CD4-positive, alpha-beta T cell treated with Interferon gamma for 1 hour (primary cell): ENCODE data around the gene XAB2.

Experiments
- DNase-seq: peaks from one replicate; pipeline ENCODE4 v3.0.0-alpha.2; 2020

Gene XAB2

DNA sequence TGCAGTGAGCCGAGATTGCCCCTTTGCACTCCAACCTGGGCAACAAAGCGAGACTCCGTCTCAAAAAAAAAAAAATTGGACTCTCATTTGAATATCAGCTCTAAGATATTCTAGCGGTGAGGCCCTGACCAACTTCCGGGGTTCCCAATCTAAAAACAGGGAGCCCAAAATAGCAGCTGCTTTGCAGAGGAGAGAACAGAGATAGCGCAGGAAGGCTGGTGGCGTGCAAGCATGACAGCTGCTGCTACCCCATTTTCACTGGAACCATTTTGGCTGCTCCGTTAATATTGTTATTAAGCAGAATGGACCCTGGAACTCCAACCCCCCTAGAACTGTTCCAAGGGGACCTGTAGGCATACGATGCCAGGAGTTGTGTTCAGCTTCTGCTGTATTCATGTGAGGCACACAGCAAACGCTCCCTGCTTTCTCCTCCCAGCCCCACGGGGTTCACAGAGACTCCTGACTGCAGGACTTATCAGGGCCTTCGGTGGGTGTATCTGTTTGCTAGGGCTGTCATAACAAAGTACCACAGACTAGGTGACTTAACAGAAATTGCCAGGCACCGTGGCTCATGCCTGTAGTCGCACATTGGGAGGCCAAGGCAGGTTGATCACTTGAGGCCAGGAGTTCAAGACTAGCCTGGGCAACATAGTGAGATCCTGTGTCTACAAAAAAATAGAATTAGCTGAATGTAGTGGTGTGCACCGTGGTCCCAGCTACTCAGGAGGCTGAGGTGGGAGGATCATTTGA, 19.1 kb upstream of the XAB2 start:
- no peak for DNase-seq

DNA sequence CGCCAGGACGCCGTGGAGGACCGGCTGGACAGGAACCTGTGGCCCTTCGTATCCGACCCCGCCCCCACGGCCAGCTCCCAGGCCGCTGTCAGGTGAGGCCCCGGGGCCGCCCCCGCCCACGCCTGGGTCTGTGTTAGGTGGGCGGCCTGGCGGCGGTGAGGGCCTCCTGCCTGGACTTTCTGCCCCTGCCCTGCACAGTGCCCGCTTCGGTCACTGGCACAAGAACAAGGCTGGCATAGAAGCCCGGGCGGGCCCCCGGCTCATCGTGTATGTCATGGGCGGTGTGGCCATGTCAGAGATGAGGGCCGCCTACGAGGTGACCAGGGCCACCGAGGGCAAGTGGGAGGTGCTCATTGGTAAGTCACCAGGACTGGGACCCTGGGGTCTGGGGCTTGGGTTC, 17.8 kb upstream of the XAB2 start:
- DNase-seq: no peak

DNA sequence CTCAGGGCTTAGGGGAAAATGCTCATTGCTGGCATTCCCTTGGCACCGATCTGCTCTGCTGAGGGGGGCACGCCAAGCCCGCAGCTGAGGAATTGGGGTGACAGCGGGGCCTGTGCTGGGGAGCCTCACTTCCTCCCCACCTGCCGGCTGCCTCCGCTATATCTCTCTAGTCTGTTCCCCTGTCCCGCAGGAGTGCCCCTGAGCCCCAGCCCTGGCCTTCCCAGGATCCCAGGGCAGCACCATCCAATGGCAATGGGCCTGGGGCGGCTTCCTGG, 17.0 kb upstream of the XAB2 start:
- no peak for DNase-seq

DNA sequence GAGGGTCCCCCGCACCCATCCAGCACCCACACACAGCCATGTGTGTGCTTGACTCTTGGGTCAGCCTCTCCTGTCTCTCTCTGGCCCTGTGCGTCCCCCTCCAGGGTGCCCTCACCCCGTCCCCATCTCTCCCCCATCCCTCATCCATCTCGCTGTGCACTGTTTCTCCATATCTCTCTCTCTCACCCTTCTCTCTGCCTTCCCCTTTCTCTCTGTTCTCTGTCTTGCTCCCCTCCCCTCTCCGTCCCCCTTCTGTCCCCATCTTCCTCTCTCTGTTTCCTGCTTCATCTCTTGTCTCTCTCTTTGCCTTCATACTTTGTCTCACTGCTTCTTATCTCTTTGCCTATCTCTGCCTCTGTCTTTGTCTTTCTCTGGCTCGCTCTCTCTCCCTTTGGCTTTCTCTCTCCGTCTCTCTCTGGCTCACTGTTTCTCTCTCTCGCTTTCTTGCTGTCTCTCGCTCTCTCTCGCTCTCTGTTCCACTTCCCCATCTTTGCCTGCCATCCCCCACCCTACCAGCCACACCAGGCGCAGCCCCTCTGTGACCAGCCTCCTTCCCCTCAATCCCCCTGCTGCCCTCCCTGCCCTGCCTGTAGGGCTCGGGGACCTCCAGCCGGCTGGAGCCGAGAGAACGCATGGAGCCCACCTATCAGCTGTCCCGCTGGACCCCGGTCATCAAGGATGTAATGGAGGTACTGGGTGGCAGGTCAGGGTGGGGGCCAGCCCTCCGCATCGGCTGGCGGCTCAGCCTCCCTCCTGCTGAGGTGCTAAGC, 16.5 kb upstream of the XAB2 start:
- DNase-seq: no peak

DNA sequence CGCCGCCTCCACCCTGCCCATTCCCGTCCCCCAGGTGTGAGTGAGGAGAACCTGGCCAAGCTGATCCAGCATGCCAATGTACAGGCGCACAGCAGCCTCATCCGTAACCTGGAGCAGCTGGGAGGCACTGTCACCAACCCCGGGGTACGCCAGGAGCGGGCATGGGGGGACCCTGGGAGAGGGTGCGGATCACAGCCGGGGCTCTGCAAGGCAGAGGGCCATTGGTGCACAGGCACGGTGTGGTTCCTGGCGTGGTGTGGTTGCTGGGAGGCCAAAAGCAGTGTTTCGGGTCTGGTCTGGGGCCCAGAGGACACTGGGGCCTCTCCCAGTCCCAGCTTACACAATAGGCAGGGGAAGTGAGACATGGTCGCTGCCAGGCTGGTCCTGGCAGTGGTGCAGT, 15.8 kb upstream of the XAB2 start:
- DNase-seq: peak; percentile 24

DNA sequence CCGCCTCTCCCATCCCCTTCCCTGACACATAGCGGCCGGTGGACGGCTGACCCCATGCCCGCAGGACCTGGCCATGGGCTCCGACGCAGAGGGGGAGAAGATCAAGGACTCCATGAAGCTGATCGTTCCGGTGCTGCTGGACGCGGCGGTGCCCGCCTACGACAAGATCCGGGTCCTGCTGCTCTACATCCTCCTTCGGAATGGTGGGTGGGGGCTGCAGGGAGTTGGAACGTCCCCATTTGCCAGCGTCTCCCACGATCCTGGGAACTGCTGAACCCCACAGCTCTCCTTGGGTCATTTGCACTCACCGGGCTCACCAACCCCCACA, 15.2 kb upstream of the XAB2 start:
- DNase-seq: no peak

DNA sequence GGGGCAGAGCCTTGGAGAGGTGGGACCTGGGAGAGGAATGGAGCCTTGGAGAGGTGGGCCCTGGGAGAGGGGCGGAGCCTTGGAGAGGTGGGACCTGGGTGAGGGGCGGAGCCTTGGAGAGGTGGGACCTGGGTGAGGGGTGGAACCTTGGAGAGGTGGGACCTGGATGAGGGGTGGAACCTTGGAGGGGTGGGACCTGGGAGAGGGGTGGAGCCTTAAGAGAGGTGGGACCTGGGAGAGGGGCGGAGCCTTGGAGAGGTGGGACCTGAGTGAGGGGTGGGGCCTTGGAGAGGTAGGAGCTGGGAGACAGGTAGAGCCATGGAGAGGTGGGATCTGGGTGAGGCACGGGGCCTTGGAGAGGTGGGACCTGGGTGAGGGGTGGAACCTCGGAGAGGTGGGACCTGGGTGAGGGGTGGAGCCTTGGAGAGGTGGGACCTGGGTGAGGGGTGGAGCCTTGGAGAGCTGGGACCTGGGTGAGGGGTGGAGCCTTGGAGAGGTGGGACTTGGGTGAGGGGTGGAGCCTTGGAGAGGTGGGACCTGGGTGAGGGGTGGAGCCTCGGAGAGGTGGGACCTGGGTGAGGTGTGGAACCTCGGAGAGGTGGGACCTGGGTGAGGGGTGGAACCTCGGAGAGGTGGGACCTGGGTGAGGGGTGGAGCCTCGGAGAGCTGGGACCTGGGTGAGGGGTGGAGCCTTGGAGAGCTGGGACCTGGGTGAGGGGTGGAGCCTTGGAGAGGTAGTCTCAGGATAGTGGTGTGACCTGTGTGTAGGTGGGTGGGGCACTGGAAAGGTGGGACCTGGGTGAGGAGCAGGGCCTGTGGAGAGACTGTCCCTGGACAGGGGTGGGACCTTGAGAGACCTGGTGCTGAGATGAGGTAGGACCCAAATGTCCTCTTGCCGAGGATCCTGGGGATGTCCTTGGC, 14.5 kb upstream of the XAB2 start:
- DNase-seq: peak; percentile 27

DNA sequence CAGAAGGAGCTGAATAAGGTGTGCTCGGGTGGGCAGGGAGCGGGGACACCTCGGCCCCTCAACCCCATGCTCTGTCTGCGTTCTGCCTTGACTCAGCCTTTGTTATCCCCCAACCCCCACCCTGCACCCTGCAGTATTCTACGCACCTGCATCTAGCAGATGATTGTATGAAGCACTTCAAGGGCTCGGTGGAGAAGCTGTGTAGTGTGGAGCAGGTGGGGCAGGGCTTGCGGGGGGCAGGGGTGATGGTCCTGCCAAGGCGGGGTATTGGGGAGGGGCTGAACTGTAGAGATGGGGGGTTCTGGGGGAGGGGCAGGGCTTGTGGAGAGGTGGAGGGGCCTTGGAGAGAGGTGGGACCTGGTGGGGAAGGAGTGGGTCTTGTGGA, 13.7 kb upstream of the XAB2 start:
- no peak for DNase-seq

DNA sequence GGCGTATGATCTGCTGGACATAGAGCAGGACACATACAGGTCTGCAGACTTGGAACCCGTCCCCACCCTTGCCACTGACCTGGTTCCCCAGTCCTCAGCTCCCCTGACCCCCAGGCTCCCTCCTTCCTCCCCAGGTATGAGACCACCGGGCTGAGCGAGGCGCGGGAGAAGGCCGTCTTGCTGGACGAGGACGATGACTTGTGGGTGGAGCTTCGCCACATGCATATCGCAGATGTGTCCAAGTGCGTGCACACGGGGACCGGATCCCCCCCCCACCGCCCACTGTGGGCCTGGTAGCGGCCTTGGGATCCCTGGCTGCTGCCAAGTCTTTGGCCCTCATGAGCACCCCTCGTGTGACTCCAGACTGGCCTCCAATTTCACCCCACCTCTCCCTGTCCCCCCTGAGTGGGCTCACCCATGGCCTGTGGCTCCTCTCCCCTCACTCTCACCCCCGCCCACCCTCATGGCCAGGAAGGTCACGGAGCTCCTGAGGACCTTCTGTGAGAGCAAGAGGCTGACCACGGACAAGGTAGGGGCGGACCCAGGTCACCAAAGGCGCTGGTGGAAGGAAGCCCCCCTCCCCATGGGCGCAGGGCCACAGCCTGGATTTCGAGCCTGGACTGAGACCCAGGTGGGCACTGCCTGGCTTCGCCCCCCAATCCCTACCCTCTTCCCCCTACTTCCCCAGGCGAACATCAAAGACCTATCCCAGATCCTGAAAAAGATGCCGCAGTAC, 13.1 kb upstream of the XAB2 start:
- no peak for DNase-seq

DNA sequence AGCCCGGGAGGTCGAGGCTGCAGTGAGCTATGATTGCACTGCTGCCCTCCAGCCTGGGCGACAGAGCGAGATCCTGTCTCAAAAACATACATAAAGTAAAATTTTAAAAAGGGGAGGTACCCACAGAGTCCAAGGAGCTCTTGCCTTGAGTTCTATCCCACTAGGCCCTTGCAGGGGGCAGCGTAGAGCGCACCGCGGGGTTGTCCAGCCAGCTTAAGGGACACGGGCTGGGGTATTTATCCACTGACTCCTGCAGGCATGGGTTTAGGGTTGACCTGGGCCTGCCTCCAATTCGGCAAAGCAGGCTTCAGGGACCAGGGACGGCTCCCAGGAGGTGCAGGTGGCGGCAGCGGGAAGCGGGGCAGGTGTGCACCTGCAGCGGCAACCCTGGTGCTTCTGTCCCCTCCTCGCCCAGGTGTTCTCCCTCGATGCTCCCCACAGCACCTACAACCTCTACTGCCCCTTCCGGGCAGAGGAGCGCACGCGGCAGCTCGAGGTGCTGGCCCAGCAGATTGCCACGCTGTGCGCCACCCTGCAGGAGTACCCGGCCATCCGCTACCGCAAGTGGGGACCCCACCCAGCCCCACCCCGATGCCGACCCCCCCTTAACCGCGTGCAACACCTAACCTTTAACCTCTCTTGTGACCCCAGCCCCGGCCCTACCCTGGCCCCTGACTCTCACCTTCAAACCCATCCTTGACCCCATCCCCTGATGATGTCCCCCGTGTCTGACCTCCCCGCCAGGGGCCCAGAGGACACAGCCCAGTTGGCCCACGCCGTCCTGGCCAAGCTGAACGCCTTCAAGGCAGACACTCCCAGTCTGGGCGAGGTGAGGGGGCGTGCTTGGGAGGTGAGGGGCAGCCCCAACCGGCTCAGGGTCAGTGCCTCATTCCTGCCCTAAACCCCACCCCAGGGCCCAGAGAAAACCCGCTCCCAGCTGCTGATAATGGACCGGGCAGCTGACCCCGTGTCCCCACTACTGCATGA, 12.2 kb upstream of the XAB2 start:
- DNase-seq: no peak

DNA sequence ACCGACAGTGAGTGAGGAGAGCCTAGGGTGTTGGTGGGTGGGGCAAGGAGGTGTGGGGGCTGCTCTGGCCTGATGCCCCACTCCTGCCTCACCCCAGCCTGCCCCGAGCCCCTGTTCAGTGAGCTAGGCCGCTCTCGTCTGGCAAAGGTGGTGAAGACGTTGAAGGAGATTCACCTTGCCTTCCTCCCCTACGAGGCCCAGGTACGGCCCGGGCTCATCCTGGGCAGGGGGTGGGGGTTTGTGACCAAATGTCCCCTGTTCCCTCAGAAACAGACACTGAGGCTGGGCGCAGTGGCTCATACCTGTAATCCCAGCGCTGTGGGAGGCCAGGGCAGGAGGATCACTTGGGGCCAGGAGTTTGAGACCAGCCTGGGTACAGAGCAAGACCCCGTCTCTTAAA, 11.5 kb upstream of the XAB2 start:
- DNase-seq: no peak

DNA sequence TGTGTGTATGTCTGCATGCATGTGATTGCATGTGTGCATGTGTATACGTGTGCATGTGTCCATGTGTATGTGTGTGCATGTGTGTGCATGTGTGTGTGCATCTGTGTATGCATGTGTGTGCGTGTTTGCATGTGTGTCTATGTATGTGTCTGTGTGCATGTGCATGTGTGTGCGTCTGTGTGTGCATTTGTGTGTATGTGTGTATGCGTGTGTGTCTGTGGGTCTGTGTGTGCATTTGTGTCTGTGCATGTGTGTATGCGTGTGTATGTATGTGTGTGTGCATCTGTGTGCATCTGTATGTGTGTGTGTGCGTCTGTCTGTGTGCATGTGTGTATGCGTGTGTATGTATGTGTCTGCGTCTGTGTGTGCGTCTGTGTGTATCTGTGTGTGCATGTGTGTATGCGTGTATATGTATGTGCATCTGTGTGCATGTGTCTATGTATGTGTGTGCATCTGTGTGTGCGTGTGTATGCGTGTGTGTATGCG, 10.6 kb upstream of the XAB2 start:
- no peak for DNase-seq

DNA sequence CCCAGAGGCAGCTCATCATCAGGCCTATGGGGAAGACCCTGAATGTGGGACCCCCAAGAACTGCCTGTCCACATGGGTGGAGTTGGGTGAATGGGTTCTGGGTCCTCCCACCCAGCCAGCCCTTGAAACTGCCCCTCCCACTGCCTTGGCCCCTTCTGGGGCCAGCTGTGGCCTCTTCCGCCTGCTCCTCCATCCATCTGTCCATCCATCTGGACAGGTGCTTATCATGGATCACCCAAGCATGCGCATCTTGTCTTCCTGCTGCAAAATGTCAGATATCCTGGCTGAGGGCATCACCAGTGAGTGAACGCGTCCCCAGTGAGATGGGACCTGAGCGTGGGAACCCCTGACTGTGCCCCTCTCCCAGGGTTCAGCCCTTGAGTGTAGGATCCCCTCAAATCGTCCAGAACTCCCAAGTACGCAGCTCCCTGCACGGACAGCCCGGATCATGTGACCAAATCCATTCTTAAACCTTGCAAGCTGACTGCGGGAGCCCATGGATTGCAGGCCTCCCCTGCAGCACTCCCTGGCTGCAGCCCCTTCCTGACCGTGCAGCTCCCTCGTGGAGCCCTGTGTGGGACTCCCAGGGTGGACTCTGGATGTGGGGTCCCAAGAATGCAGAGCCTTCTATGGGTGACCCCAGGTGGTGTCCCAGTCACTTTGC, 9.6 kb upstream of the XAB2 start:
- DNase-seq: no peak

DNA sequence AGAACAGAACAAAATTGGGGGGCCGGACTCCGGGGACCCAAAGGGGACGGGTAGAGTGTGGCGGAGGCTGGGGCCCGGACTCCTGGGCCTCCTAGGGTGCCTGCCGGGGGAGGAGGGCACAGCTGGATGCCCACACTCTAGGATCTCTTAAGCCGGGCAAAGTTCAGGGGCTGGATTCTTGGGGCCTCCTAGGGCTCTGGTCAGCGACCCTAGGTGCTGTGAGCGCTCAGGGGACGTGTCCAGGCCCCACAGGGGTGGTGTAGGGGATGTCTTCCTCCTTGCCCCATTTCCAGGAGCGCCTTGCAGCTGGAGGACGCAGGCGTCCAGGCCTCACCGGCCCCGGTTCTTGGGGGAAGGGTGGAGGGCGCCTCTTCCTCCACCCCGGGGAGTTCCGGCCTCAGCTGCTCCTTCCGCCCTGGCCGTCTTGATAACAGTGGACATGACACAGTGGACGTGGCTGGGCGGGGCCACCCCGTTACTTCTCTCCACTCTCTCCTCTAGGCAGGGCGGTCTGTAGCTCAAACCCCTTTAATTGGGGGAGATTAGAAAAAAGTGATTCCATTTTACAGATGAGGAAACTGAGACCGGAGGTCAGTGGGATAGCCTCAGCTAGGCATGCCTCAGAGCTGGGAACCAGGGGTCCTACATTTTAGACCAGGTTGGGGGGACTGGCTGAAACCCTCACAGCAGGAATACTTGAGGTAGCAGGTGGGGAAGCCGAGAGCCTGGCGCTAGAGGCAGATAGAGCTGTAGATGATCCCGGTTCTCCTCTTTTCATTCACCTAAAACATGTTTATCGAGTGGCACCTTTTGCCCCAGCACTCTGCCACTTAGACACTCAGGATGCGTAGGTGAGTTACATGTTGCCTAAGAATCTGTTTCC, 8.3 kb upstream of the XAB2 start:
- DNase-seq: peak; percentile 65

DNA sequence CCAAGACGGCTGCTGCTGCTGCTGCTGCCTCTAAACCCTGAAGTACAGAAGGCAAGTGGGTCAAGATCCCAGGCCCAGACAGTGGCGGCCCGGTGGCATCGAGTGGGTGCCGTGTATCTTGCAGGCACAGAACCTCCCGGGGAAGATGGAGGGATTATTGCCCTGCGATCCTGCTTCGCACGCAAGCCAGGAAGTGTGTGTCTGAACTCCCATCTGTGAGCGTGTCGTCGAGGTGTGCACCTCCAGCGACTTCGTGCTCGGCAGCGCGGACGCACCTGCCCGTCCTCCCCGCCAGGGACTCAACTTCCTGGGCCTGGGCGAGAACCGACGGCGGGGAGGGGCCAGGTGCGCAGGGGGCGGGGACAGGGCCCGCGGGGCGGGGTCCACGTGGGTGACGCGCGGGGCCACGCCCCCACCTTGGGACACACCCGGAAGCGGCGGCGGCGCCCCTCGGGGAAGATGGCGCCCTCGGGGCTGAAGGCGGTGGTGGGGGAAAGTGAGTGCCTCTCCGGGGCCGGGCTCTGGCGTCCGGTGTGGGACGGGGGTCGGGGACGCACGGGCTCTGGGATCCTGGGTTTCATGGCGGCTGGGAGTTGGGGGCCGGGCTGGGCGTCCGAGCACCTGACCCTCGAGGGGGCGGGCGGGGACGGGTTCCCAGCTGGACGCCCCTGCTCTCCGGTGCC, 7.5 kb upstream of the XAB2 start, which contains the start of gene STXBP2:
STXBP2 (plus strand) TSS at position 420 of the 683 bp plus-strand sequence; CDS start at position 460, 40 bp downstream.
- peak; percentile 90 for DNase-seq

DNA sequence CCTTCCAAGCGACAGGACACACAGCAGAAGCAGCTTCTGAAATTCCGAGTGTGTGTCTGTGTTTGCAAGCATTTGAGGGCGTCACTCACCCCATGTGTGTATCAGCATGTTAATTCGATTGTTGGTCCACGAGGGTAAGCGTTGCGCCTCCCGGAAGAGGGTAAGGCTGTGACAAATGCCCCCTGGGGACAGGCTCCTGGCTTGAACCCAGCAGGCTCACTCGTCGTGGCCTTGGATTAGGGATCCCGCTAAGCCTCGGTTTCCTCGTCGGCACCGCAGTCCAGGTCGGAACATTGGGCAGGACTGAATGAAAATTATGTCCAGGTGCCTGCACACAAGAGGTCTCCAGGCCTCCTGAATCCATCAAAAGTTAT, 7.0 kb upstream of the XAB2 start:
- DNase-seq: no peak

DNA sequence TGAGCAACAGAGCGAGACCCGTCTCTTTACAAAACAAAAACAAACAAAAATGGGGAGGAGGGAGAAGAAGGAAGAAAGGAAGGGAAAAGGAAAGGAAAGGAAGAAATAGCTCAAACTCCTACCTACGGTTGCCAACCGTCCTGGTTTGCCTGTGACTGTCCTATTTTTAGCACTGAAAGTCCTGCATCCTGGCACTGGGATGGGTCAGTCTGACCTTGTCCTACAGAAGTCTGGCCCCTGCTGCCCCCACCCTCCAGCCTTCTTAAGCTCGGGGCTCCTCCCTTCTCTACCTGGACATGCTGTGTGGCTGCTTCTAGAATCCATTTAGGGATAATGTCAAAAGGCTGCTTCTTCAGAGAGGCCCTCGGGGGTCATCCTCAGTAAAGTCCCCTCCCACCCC, 6.3 kb upstream of the XAB2 start:
- no peak for DNase-seq

DNA sequence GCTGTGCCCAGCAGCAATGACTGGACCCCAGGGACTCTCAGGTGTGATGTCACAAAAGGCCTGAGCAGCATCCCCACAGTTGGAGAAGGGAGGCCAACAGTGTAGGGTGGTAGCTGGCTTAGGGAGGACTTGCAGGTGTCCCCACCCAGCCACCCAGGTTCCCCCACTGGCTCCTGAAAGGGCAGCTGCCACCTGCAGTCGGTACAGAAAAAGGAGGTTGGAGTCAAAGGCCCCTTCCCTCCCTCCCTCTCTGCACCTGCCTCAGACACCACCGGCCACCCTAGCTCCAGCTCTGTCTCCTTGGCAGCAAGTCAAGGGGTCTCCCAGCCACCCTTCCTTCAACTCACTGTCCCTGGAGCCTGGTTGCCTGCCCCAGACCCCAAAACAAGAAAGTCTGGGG, 4.4 kb upstream of the XAB2 start, which contains the start of gene PCP2:
PCP2 (minus strand) TSS at position 22 of the 400 bp plus-strand sequence. CDS start 262 bp downstream, outside the sequence.
- no peak for DNase-seq
